Transverse colon (tissue), 4 donors: Measurements from ENCODE around the gene MKRN2.

Experiments
- CTCF ChIP-seq, 5 experiments: fragments of 200-600 bp in 3 of 5; fragments of 450-650 bp in 2 of 5; sonication (generic) in 3 of 5; IDR thresholded peaks; 1 replicate in 2 of 5; 2 replicates in 3 of 5; pipeline ENCODE4 v1.5.1; 2016 to 2017; ENCODE audit warnings: antibody characterized with exemption in 5 of 5, inconsistent platforms in 3 of 5, mild to moderate bottlenecking in 2 of 5, moderate library complexity in 1 of 5
- EP300 ChIP-seq: sonication (generic); formaldehyde crosslinking; IDR thresholded peaks from one replicate; pipeline ENCODE4 v1.6.1; 2017; ENCODE audit warnings: antibody characterized with exemption, low read depth
- POLR2A ChIP-seq: fragments of 450-650 bp; IDR thresholded peaks from one replicate; pipeline ENCODE4 v1.6.1; 2016; ENCODE audit warnings: antibody characterized with exemption, mild to moderate bottlenecking, moderate library complexity
- POLR2AphosphoS5 ChIP-seq, 3 donors: sonication (generic); formaldehyde crosslinking; IDR thresholded peaks; one replicate each; pipeline ENCODE4 v1.6.1; 2016; ENCODE audit warnings: antibody characterized with exemption in 3 of 3

DNA sequence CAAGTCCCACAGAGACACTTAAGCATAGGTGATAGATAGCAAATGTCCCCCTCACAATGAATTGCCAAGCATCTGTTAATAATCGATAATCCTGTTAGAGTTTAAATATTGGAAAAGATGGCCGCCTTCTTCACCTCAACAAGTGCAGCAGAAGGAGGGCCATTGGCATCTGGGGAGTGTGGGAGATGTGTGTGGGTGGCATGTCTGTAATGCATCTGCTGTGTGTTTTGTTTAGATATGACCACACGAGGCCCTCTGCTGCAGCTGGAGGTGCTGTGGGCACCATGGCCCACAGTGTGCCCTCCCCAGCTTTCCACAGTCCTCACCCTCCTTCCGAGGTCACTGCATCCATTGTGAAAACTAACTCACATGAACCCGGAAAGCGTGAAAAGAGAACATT is 12.9 kb downstream of the MKRN2 start:
- TF ChIP-seq EP300 (no peak), CTCF (IDR thresholded peaks at IDR 0.05) (no peak), POLR2A (no peak), POLR2AphosphoS5 (IDR thresholded peaks at IDR 0.05) (no peak)
